ENCODE measurements around the gene DBNDD2. TPM values are rescaled to one million over a fixed set of nuclear protein-coding genes. Genes with fewer than 3 reads are reported as not detected.

The DBNDD2 gene
- total and polyA plus RNA-seq, 9 donors = 7.3 to 27.3 (median 20.2) TPM

DNA sequence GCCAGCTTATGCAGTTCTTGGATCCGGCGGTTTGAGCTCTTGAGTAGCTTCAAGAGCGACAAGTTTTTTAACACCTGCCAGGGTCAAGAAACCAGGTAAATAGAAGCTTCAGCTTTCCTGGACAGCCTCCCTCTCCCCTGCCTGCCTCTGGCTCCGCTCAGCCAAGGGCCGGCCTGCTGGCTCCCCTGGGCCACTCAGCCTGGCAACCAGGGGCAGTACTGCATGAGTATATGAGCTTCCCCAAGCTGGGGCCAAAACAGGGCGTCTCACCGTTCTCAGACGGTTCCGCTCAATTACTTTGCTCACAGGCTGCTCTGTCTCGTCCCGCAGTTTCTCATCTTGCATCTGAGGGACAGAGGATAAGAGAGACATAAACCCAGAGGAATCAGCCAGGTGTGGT, 30.8 kb upstream of the DBNDD2 start:
- Histone ChIP-seq H3K27ac (ENCODE audit: low read length) (no peak overlapping the region), H3K36me3 (ENCODE audit: control insufficient read depth, insufficient read depth, low read length) (no peaks in the 10 kb centered on the region), H3K9me3 (replicated peaks; ENCODE audit: control insufficient read depth, low read depth, low read length) (no peaks in the 10 kb centered on the region), H3K4me3 (ENCODE audit: low read length) (no peak overlapping the region), H3K27me3 (ENCODE audit: control insufficient read depth, insufficient read depth, low read length) (no peaks in the 10 kb centered on the region), H3K4me1 (ENCODE audit: control insufficient read depth, insufficient read depth, low read length) (peaks cover 15% of the 10 kb centered on the region)
- WGBS (ENCODE audit: insufficient coverage) = 65% methylated on average over 10 of the region's 11 CpGs
- no peak for DNase-seq

DNA sequence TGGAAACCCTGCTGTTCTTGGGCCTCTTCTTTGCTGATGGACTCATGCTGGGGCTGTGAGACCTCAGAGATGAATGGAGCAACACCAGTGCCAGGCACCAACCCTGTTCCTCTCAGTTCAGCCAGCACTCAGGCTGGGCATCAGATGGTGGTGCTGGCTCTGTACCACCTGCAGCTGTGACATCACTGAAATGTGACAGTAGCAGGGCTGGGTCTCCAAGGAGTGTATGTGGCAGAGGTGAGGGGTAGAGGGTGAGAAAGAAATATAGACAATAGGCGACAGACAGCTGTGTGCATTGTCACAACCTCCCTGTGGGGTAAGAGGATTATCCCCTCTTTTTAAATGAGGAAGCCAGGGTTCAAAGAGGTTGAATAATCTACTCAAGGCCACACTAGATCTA, 29.9 kb upstream of the DBNDD2 start, which contains the start of gene TP53TG5:
Gene TP53TG5, minus strand, starts transcription at position 135 of the 400 bp plus-strand sequence. Its CDS starts 89 bp downstream, at position 46.
- H3K27ac ChIP-seq (ENCODE audit: low read length) = no peak within 1 kb of the TSS
- no peak for DNase-seq
- H3K9me3 ChIP-seq (replicated peaks; ENCODE audit: control insufficient read depth, low read depth, low read length) = no peaks in the 10 kb centered on the region
- no peaks in the 10 kb centered on the region for H3K27me3 ChIP-seq (ENCODE audit: control insufficient read depth, insufficient read depth, low read length)
- WGBS (ENCODE audit: insufficient coverage) = 60% methylated on average over 1 of the region's 1 CpG
- H3K4me3 ChIP-seq (ENCODE audit: low read length) = no peak within 1 kb of the TSS
- peaks cover 7% of the 10 kb centered on the region for H3K4me1 ChIP-seq (ENCODE audit: control insufficient read depth, insufficient read depth, low read length)
- no peaks in the 10 kb centered on the region for H3K36me3 ChIP-seq (ENCODE audit: control insufficient read depth, insufficient read depth, low read length)

DNA sequence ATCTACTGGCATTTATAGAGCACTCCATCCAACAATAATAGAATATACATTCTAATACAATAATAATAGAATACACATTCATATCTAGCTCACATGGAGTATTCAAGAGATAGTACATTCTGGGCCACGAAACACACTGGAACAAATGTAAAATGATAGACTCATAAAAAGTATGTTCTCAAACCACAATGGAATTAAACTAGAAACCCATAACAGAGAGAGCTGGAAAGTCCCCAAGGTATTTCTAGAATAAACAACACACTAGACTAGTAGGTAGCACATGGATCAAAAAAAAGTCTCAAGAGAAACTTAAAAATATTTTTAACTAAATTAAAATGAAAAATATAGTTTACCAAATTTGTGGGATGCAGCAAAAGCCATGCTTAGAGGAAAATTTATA, 20.8 kb upstream of the DBNDD2 start:
- Histone ChIP-seq H3K9me3 (replicated peaks; ENCODE audit: control insufficient read depth, low read depth, low read length) (no peaks in the 10 kb centered on the region), H3K4me1 (ENCODE audit: control insufficient read depth, insufficient read depth, low read length) (no peaks in the 10 kb centered on the region), H3K4me3 (ENCODE audit: low read length) (no peak overlapping the region), H3K27me3 (ENCODE audit: control insufficient read depth, insufficient read depth, low read length) (no peaks in the 10 kb centered on the region), H3K27ac (ENCODE audit: low read length) (no peak overlapping the region), H3K36me3 (ENCODE audit: control insufficient read depth, insufficient read depth, low read length) (no peaks in the 10 kb centered on the region)
- DNase-seq = no peak
- WGBS (ENCODE audit: insufficient coverage) = no CpG with 5 or more reads among the region's 1 CpG

DNA sequence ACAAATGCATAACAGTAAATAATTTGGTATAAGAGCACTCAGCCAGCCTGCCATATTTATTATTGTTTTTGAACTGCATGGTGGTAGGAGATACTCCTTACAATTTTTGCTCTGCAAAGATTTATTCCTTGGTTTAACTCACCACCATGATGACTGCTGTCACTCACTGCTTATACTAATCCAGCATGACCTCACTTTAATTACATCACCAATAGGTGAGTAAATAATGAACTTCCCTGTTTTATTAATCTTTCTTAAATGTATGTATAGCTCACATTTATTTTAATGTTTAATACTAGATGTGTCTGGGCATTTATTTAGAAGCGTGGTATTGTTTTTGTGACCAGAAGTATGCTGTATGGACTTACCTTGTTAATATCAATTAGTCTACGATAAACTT, 17.2 kb upstream of the DBNDD2 start:
- WGBS (ENCODE audit: insufficient coverage) = no CpG with 5 or more reads among the region's 2 CpGs
- no peaks in the 10 kb centered on the region for H3K36me3 ChIP-seq (ENCODE audit: control insufficient read depth, insufficient read depth, low read length)
- no peaks in the 10 kb centered on the region for H3K4me1 ChIP-seq (ENCODE audit: control insufficient read depth, insufficient read depth, low read length)
- H3K4me3 ChIP-seq (ENCODE audit: low read length) = no peak overlapping the region
- H3K9me3 ChIP-seq (replicated peaks; ENCODE audit: control insufficient read depth, low read depth, low read length) = no peaks in the 10 kb centered on the region
- no peak overlapping the region for H3K27ac ChIP-seq (ENCODE audit: low read length)
- DNase-seq = no peak
- no peaks in the 10 kb centered on the region for H3K27me3 ChIP-seq (ENCODE audit: control insufficient read depth, insufficient read depth, low read length)

DNA sequence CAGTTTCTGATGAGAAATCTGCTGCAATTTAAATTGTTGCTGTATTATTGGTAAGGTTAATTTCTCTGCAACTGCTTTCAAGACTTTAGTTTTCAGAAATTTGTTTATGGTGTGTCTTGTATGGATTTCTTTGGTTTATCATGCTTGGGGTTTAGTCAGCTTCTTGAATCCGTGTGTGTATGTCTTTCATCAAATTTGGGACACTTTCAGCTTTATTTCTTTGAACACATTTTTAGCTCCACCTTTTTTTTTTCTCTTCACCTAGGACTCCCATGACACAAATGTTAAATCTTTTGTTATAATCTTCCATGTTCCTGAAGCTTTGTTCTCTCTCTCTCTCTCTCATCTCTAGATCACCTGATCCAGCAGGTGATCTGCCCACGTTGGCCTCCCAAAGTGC, 16.5 kb upstream of the DBNDD2 start:
- Histone ChIP-seq H3K9me3 (replicated peaks; ENCODE audit: control insufficient read depth, low read depth, low read length) (no peaks in the 10 kb centered on the region), H3K36me3 (ENCODE audit: control insufficient read depth, insufficient read depth, low read length) (no peaks in the 10 kb centered on the region), H3K27me3 (ENCODE audit: control insufficient read depth, insufficient read depth, low read length) (no peaks in the 10 kb centered on the region), H3K4me3 (ENCODE audit: low read length) (no peak overlapping the region), H3K4me1 (ENCODE audit: control insufficient read depth, insufficient read depth, low read length) (no peaks in the 10 kb centered on the region), H3K27ac (ENCODE audit: low read length) (no peak overlapping the region)
- DNase-seq = no peak
- no CpG with 5 or more reads among the region's 2 CpGs for WGBS (ENCODE audit: insufficient coverage)

DNA sequence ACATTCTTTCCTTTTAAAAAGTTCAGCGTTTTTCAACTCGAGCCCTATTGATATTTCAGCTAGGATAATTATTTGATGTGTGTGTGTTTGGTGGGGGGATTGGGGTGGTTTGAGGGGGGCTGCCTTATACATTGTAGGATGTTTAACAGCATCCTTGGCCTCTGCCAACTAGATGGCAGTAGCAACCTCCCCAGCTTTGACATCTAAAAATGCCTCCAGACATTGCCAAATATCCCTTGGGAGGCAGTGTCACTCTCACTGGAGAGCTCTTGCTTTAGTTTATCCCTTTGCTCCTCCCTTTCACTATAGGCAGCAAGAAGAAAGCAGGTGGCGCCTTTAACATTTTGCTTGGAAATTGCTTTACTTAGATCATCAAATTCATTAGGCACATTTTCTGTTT, 15.4 kb upstream of the DBNDD2 start:
- no peak overlapping the region for H3K4me3 ChIP-seq (ENCODE audit: low read length)
- H3K4me1 ChIP-seq (ENCODE audit: control insufficient read depth, insufficient read depth, low read length) = no peaks in the 10 kb centered on the region
- H3K27ac ChIP-seq (ENCODE audit: low read length) = no peak overlapping the region
- no peaks in the 10 kb centered on the region for H3K9me3 ChIP-seq (replicated peaks; ENCODE audit: control insufficient read depth, low read depth, low read length)
- no peaks in the 10 kb centered on the region for H3K27me3 ChIP-seq (ENCODE audit: control insufficient read depth, insufficient read depth, low read length)
- no peak for DNase-seq
- H3K36me3 ChIP-seq (ENCODE audit: control insufficient read depth, insufficient read depth, low read length) = no peaks in the 10 kb centered on the region
- WGBS (ENCODE audit: insufficient coverage) = 100% methylated on average over 1 of the region's 3 CpGs

DNA sequence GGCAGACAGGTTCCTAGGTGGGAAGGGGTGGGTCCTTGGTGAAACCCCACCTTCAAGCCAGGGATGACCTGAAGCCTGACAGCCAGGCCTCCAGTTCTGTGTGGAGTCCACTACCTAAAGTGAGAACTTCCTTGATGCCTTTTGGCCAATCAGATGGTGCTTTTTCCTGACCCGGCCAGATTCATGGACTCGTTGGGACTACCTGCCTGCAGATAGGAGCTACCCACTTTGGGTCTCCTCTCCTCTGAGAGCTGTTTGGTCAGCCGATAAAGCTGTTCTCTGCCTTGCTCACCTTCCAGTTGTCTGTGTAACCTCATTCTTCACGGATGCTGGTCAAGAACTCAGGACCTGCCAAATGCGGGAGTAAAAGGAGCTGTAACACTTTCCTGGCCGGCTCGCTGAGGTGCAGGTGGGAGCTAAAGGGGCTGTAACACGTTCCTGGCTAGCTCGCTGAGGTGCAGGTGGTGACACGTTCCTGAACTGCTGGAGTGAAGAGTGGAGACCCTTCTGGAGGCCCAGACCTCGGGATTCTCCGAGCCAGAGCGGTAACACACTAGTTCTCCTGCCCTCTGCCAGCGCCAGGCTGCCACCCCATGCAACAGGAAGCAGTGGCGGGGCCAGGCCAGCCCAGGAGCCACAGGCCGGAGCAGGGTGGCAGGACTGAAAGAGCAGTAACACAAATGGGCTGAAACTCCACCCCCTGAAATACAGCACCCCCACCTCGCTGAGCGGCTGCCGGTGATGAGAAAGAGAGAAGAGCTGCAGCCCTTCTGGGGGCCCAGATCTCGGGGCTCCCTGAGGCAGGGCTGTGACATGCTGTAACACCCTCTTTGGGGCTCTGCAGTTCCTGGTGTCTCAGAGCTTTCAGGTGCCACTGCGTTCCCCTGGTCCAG, 13.6 kb upstream of the DBNDD2 start:
- Histone ChIP-seq H3K27ac (ENCODE audit: low read length) (no peak overlapping the region), H3K4me1 (ENCODE audit: control insufficient read depth, insufficient read depth, low read length) (no peaks in the 10 kb centered on the region), H3K36me3 (ENCODE audit: control insufficient read depth, insufficient read depth, low read length) (no peaks in the 10 kb centered on the region), H3K4me3 (ENCODE audit: low read length) (no peak overlapping the region), H3K9me3 (replicated peaks; ENCODE audit: control insufficient read depth, low read depth, low read length) (no peaks in the 10 kb centered on the region), H3K27me3 (ENCODE audit: control insufficient read depth, insufficient read depth, low read length) (no peaks in the 10 kb centered on the region)
- no peak for DNase-seq
- 71% methylated on average over 14 of the region's 21 CpGs for WGBS (ENCODE audit: insufficient coverage)

DNA sequence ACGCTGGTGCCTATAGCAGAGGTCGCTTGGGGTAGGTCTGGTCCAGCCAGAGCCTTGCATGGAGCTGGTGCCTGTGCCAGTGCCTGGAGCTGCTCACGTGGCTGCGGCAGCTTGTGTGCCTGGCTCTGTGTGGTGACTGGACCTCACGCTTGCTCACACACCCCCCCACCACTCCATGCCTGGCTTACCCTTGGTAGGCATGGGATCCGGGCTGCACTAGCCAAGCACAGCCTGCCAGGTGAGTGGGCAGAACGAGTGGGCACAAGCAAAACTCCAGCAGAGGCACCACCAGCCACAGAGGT, 13.0 kb upstream of the DBNDD2 start:
- no peak for DNase-seq
- 80% methylated on average over 6 of the region's 7 CpGs for WGBS (ENCODE audit: insufficient coverage)
- no peaks in the 10 kb centered on the region for H3K36me3 ChIP-seq (ENCODE audit: control insufficient read depth, insufficient read depth, low read length)
- H3K9me3 ChIP-seq (replicated peaks; ENCODE audit: control insufficient read depth, low read depth, low read length) = peaks cover 5% of the 10 kb centered on the region
- H3K4me1 ChIP-seq (ENCODE audit: control insufficient read depth, insufficient read depth, low read length) = no peaks in the 10 kb centered on the region
- no peaks in the 10 kb centered on the region for H3K27me3 ChIP-seq (ENCODE audit: control insufficient read depth, insufficient read depth, low read length)
- no peak overlapping the region for H3K27ac ChIP-seq (ENCODE audit: low read length)
- H3K4me3 ChIP-seq (ENCODE audit: low read length) = no peak overlapping the region

DNA sequence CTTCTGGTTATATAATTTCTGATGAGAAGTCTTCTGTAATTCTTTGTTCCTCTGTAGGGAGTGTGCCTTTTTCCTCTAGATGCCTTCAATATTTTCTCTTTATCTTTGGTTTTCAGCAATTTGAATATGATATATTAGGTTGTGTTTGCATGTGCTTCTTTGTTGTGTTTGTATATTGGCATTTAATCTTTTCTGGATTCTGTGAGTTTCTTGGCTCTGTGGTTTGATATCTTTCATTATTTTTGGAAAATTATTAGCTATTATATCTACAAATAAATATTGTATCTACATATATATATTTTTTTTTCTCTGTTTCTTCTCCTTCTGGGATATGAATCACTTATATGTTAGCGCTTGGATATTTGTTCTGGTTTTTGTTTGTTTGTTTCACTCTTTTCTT, 9.1 kb upstream of the DBNDD2 start:
- Histone ChIP-seq H3K27ac (ENCODE audit: low read length) (no peak overlapping the region), H3K4me3 (ENCODE audit: low read length) (no peak overlapping the region), H3K4me1 (ENCODE audit: control insufficient read depth, insufficient read depth, low read length) (no peaks in the 10 kb centered on the region), H3K9me3 (replicated peaks; ENCODE audit: control insufficient read depth, low read depth, low read length) (peaks cover 14% of the 10 kb centered on the region), H3K36me3 (ENCODE audit: control insufficient read depth, insufficient read depth, low read length) (no peaks in the 10 kb centered on the region), H3K27me3 (ENCODE audit: control insufficient read depth, insufficient read depth, low read length) (peaks cover 4% of the 10 kb centered on the region)
- WGBS (ENCODE audit: insufficient coverage) = no CpG with 5 or more reads among the region's 1 CpG
- no peak for DNase-seq

DNA sequence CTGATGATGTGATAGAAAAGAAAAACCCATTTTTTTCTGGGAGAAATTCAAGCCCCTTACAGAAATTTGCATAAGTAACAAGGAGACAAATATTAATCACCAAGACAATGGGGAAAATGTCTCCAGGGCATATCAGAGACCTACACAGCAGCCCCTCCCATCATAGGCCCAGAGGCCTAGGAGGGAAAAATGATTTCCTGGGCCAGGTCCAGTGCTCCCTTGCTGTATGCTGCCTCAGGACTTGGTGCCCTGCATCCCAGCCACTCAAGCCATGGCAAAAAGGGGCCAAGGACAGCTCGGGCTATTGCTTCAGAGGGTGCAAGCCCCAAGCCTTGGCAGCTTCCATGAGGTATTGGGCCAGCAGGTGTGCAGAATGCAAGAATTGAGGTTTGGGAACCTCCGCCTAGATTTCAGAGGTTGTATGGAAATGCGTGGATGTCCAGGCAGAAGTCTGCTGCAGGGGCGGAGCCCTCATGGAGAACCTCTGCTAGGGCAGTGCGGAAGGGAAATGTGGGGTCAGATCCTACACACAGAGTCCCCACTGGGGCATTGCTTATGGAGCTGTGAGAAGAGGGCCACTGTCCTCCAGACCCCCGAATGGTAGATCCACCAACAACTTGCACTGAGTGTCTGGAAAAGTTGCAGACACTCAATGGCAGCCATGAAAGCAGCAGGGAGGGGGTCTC, 7.6 kb upstream of the DBNDD2 start:
- no peak overlapping the region for H3K4me3 ChIP-seq (ENCODE audit: low read length)
- H3K9me3 ChIP-seq (replicated peaks; ENCODE audit: control insufficient read depth, low read depth, low read length) = peaks cover 14% of the 10 kb centered on the region
- peaks cover 2% of the 10 kb centered on the region for H3K4me1 ChIP-seq (ENCODE audit: control insufficient read depth, insufficient read depth, low read length)
- no peaks in the 10 kb centered on the region for H3K36me3 ChIP-seq (ENCODE audit: control insufficient read depth, insufficient read depth, low read length)
- DNase-seq = no peak
- H3K27ac ChIP-seq (ENCODE audit: low read length) = no peak overlapping the region
- WGBS (ENCODE audit: insufficient coverage) = 91% methylated on average over 6 of the region's 6 CpGs
- peaks cover 12% of the 10 kb centered on the region for H3K27me3 ChIP-seq (ENCODE audit: control insufficient read depth, insufficient read depth, low read length)

Data from muscle of leg (tissue), 11 donors.